ENCODE data around the gene ZNF229.
"Not testable (repeated sequence)": the region's sequence is repeated elsewhere in the genome, so short reads cannot be mapped to it uniquely, and the experiment has no call there.

ZNF229 gene

DNA sequence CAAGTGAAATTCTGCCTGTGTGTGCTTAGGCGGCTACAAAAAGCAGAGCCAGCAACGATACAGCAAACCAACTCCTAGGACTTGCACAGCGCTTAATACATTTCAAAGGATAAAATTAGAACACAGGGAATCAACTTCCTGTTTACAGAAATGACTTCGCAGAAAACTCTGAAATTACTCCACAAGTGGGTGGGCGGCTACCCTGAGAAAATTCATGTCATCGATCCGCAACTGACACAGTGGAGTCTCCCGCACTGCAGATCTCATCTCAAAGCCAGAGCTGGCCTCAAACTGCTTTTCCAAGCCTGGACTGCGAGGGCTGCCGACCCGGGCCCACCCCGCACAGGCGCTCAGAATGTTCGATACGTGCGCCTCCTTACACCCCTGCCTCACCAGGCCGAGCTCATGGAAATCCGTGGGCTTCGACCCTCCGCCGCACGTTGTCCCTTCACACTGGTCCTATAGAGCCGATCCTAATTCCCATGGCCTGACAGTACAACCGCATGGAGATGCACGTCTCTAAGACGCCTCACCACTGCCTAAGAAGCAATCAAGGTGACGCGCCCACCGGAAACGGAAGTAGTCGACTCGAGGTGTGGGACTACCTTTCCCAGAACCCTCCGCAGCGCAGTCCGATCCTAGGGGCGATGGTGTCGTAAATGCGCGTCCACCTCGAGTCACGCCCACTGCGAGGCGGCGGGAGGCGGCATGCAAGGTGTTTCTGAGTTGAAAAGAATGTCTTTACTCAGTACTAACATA is at the start of gene ZNF229:
TSS of gene ZNF229 (minus strand) at position 557 of the 759 bp plus-strand sequence. CDS start 5,625 bp downstream, outside the sequence.
- peak; percentile 29 for DNase-seq

DNA sequence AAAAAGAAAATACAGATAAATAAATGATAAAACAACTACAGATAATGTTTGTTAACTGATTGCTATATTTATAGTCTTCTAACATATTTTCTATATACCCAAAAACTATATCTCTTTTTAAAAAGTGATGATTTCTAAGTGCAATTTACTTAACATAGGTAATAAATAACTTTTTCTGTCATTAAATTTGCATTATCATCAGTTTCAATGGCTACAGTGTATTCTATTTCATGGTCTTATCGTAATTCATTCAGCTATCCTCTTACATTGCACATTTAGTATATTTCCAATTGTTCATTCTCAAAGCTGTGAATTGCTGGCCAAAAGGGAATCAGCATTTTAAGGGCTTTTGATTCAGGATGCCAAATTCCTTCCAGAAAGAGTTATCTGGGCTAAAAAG is 48.4 kb upstream of the ZNF229 start:
- DNase-seq: no peak

DNA sequence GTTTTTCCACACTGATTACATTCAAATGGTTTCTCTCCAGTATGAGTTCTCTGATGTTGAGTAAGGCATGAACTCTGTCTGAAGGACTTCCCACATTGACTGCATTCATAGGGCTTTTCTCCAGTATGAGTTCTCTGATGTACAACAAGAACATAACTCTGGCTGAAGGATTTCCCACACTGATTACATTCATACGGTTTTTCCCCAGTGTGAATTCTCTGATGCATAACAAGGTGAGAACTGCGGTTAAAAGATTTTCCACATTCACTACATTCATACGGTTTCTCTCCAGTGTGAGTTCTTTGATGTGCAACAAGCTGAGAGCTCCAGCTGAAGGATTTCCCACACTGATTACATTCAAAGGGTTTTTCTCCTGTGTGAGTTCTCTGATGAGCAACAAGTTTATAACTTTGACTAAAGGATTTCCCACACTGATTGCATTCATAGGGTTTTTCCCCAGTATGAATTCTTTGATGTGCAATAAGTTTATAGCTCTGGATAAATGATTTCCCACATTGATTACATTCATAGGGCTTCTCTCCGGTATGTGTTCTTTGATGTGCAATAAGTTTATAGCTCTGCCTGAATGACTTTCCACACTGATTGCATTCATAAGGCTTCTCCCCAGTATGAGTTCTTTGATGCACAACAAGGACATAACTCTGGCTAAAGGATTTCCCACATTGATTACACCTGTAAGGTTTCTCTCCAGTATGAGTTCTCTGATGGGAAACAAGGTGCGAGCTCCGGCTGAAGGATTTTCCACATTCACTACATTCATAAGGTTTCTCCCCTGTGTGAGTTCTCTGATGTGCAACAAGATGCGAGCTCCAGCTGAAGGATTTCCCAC is 28.5 kb upstream of the ZNF229 start:
- peak; percentile 2 for DNase-seq

DNA sequence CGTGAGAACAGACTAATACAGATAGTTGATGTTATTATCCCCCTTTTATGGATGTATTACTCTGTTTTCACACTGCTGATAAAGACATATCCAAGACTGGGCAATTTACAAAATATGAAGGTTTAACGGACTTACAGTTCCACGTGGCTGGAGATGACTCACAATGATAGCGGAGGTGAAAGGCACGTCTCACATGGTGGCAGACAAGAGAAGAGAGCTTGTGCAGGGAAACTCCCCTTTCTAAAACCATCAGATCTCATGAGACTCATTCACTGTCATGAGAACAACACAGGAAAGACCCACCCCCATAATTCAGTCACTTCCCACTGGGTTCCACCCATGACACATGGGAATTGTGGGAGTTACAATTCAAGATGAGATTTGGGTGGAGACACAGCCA is 20.5 kb upstream of the ZNF229 start:
- not testable (repeated sequence) for DNase-seq

DNA sequence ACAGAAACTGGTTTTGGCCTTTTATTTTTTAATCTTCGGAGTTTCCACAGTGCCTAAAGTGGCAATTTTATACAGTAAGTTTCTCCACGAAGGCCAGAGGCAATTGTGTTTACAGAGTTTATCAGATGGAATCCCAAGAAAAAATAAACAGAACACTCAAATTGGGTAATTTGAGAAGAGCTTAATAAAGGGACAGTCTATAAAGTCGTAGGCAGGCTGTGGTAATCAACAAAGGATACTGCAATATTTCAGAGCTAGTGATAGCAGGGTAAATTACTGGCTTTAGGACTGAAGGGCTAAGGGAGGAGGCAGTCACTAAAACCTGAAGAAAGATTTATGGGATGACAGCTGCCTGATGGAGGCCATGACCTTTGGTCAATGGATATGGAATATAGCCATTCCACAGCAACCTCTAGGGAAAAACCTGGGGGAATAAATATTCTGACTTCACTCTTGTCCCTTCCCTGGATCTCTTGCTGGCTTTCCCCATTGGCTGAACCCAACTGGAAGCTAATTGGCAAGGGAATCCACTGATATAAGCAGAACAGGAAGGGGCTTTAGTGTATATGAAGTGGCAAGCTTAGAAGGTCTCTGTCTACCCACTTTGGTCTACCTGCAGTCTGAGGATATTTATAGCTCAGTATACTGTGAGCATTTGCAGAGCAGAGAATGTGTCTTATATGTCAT is 14.5 kb upstream of the ZNF229 start:
- DNase-seq: not testable (repeated sequence)

DNA sequence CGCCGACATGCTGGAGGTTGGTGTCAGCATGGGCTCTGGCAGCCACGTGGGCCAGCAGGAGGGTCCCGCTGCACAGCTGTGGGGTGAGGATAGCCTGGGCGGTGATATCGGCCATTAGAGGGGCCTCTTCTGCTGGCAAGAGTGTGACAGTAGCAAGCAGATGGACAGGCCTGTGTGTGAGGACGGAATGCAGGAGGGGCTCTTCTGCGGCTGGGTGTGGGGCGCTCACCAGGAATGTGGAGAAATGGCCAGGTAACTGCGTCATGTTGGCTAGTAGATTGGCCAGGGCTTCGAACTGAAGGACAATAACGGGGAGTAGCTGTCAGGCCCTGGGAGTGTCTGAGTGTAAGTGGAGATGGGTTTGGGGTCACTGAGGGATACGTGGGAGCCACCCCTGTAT is 7.7 kb upstream of the ZNF229 start:
- not testable (repeated sequence) for DNase-seq

DNA sequence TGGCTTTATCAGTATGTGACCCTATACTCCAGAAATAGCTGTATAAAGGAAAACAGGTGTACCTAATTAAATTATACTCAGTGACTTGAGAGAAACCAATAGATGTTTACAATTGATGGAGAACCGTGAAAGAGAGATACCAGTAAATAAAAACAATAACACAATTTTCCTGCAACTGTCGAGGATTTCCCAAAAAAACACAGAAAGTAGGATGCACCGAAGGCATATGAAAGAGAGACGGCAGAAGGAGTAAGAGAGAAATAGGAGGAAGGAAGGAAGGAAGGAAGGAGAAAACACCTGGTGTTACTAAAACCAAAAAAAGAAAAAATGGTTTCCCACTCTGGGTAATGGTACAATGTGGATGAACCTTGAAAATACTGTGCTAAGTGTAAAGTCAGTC is 6.8 kb upstream of the ZNF229 start:
- DNase-seq: no peak

DNA sequence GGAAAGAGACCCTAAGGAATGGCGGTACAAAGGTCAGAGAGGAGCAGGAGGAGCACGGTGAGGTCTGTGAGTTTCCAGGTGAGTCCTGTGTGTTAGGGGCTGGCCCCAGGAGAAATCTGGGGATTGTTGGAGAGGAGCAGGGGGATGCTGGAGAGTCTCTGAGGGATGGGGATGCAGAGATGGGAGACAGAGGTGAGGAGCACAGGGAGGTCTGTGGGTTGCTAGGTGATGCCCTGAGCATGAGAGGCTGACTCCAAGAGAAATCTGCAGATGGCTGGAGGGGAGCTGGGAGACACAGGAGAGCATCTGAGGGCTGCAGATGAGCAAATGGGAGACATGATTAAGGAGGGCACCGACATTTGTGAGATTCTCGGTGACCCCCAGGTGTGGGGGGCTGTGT is 4.1 kb upstream of the ZNF229 start:
- DNase-seq: no peak

DNA sequence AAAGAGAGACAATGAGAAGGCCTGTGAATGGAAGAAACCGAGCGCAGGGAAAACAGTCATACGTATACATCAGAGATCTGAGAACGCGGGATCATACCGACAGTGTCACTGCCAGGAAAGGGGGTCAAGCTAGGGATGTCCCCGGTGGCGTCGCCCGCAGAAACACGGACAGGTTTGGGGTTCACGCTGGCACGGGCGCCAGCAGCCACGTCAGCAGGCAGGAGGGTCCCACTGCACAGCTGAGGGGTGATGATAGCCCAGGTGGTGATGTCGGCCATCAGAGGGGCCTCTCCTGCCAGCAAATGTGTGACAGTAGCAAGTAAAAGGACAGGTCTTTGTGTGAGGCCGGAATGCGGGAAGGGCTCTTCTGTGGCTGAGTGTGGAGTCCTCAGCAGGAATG is 3.4 kb upstream of the ZNF229 start:
- no peak for DNase-seq

DNA sequence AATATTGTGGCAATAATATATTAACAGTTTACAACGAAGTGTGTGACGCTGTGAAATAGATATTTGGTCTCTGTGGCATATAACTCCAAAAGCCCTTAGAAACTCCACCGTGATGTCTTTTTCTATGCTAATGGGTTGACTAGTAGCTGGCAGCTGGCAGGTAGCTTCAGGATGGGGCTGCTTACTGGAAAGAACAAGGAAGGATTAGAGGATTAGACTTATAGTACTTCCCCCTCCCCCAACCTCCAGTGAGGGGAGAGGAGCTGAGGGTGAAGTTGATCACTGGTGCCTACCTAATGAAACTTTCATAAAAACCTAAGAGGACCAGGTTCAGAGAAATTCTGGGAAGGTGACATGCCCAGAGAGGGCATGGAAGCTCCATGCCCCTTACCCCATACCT is 9.8 kb downstream of the ZNF229 start:
- no peak for DNase-seq

DNA sequence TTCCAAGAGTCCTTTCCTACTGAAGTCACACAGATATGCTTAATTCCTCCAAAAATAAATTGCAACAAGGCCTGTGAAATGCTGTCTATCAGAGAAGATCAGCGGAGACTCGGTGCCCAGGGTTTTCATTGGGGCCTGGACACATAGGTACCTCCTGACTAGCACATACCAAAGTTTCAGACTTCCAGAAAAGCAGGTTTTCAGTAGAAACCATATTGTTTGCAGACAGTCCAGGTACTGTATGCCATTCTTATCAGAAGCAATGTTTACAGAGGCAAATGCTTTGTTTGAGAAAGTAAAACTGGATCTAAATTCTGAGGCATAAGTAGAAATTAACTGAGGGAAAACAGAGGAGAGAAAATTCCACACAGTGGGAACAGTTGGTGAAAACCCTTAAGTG is 12.8 kb downstream of the ZNF229 start:
- no peak for DNase-seq

DNA sequence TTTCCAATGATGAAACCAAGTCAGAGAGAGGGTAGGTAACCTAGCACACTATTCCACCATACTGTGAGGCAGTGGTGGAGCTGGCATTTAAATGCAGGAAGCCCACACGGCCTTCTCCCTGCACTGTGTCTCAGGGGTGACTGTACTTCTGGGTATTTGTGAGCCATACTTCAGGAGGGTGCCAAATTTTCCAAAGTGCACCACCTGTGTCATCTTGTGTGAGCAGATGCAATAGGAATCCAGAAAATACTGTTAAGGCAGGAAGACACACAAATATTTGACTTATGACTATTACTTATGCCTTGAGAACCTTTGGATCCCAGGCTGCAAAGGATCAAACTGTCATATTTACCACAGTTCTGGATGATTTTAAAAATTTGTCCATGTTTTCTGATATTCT is 17.3 kb downstream of the ZNF229 start:
- no peak for DNase-seq

DNA sequence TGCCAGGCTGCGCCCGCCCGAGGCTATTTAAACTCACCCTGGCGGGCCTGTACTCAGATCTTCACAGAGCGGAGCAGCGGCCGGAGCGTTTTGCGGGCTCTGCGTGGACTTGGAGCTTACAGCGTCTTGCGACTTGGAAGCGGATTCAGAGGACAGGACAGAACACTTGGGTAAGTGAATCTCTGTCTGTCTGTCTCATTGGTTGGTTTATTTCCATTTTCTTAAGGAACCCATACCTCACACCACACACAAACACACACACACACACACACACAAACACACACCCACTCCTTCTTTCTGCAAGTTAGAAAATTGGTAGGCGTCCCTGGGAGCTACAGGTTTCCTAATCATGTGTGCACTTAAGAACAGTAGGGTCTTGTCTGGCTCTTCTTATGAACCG is 32.7 kb downstream of the ZNF229 start:
- DNase-seq: not testable (repeated sequence)

DNA sequence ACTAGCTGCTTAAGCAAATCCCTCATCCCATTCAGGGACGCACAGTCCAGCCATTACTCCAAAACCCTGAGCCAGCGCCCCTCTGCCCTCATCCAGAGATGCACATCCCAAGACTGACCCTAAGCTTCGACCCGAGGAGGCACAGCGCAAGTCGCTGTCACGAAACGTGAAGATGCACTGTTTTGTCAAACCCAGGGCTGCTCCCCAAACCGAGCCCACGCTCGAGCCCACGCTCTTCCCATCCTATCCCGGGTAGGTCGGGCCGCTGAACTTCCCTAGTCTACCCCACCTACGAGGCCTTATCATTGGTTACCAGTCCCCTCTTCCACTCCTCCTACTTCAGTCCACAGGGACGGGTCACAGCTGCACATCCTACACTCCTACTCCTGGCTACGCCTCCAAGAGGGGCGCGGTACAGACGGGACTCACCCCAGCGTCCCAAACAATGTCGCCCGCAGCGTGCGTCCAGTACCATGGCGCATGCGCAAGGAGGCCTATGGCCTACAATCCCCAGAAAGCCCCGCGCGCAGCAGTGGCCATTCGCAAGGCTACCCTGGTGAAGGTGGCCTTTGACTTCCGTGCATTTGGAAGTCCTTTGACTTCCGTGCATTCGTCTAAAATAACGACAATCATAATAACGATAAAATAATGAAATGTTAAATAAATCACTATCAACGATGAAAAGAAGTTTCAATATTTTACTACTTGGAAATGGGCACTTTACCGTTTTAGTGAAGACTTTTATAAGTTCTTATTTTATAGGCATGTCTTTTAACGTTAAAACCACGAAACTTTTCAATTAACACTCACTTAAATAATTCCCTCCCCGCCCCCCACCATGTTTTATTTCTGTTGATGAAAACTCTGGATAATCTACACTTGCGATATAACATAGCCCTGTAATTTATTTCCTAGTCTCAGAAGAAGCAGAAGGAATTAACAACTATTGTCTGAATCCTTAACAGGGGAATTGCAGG is 46.8 kb downstream of the ZNF229 start, which contains the start of gene ZNF285:
TSS of gene ZNF285 (minus strand) at position 470 of the 977 bp plus-strand sequence. CDS start 4,395 bp downstream, outside the sequence.
- DNase-seq: no peak

DNA sequence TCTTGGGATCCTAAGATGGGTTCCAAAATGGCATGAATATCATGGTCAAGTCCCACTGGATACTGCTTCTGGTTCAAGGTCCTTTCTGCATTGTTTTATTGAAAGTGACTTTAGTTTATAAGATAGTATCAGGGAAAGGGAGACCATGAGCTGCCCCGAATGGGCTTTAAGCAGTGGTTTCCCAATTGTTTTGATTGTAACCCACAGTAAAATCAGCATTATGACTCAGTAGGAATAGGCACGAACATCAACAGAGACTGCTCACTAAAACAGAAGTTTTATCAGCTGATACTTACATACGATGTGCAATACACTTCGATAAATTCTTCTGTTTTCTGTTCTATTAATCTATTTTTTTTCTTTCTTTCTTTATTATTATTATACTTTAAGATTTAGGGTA is 59.0 kb downstream of the ZNF229 start:
- not testable (repeated sequence) for DNase-seq
